ENCODE data around the gene PSMD9.

PSMD9 gene

GRCh38 chr12:121955258-121956237 lies 67.0 kb downstream of the PSMD9 start:
- no peak for DNase-seq (ENCODE audit: low spot score)

DNA sequence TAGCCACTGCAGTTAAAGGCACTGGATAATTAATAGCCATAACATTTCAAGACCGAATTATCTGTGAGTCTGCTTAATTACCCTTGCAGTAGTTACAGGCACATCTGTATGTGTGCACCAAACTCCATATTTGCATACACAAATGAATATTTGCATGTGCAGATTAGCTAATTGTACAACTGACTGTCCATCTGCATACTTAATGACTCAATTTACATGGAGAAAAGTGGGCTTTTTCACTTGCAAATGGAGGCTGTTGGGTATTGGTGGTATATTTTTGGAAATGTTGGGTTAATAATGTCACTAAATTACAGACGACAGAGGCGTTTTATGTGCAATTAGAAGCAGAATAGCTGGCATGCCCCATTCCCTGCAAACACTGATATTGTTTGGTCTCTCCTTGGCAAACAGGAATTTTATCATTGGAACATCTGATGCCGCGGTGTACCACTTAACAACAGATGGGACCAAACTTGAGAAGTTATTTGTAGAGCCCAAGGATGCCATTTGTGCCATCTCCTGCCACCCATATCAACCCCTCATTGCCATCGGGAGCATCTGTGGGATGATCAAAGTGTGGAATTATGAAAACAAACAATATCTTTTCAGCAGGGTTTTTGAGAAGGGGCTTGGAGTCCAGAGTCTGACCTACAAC lies 69.4 kb downstream of the PSMD9 start:
- DNase-seq (ENCODE audit: low spot score), result no peak

GRCh38 chr12:121958541-121959240 lies 70.1 kb downstream of the PSMD9 start:
- DNase-seq (ENCODE audit: low spot score), result no peak

DNA sequence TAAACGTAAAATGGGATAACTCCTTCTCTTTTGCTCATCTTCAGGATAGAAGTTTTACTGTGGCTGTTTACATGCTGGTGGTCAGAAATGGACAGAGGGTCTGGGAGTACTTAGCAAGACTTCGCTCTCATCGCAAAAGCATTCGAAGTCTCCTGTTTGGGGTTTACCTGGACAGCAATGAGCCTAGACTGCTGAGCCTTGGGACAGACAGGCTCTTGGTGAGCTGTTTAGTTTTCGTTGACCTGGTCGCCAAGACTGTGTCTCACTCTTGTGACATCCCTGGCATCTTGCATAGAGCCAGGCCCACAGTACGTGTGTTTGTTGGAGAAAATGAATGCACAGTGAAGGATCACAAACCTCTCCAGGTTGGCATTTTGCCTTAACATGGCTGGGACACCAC lies 72.0 kb downstream of the PSMD9 start:
- no peak for DNase-seq (ENCODE audit: low spot score)

- no peak for DNase-seq (ENCODE audit: low spot score)
These were observed 72.7 kb downstream of the PSMD9 start for GRCh38 chr12:121961195-121961879.

DNA sequence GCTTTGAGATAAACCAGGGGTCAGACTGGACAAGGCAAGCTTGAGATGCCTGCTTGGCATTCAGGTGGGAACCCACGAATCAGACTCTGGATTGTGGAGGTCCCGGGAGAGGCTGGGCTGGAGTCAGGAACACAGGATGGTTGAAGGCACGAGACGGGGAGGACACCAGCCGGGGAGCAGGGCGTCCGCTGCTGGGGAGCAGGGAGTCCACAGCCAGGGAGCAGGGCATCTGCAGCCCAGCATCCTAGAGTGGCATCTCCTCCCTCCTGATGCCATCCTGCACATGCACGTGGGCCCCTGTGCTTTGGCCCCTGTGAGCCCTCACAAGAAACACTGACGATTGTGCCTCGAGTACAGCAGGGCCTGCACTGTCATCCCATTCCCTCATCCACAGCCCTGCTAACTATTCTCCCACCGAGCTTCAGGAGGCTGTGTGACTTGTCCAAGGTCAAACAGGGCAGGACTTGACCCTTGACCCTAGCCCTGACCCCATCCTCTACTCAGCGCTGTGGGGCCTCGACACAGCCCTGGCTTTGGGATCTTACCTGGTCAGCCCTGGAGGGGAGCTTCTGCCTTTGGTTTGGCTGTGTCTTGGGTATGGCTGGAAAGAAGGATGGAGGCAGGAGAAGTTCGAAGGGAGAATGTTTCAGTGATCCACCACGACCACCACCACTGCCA lies 74.9 kb downstream of the PSMD9 start:
- no peak for DNase-seq (ENCODE audit: low spot score)

- no peak for DNase-seq (ENCODE audit: low spot score)
These were observed 76.4 kb downstream of the PSMD9 start for GRCh38 chr12:121964813-121965643.

- no peak for DNase-seq (ENCODE audit: low spot score)
These were observed 78.4 kb downstream of the PSMD9 start for GRCh38 chr12:121966959-121967358.

Data from SW480 (cell line).